ENCODE data around the gene RBM42. TPM values are rescaled to one million over a fixed set of nuclear protein-coding genes. Genes with fewer than 3 reads are reported as not detected.

Gene RBM42
- total and polyA plus RNA-seq, 9 of the 15 experiments (the other 6 are each of a cell fraction or from before 2014, with no cell fraction given) = 5.7 to 149 (median 32.4) TPM

GRCh38 chr19:35645680-35646511 lies 17.1 kb downstream of the RBM42 start:
- 57% methylated on average over 7 of the region's 7 CpGs for WGBS (ENCODE audit: insufficient coverage, low coverage, missing lambda C conversion rate)
- ATAC-seq = no peak
- peaks cover 34 to 61% of the 10 kb centered on the region in 2 experiments for H3K4me1 ChIP-seq (replicated peaks in 1 of 2; ENCODE audit: control insufficient read depth in 2 of 2, insufficient read depth in 2 of 2, low read length in 2 of 2)

More at GRCh38 chr19:35645680-35646511, 17.1 kb downstream of the RBM42 start:
- peak overlapping the region; percentile 92 for H2AFZ ChIP-seq (ENCODE audit: low read depth, low read length)
- TF ChIP-seq DDX20 (tag; IDR thresholded peaks at IDR 0.05; ENCODE audit: low read depth) (no peak), ZNF79 (CRISPR knock-in tag; IDR thresholded peaks at IDR 0.05; ENCODE audit: low read depth) (no peak), NR3C1 (CRISPR knock-in tag; IDR thresholded peaks at IDR 0.05) (no peak), EGR1 (conservative IDR thresholded peaks at IDR 0.05) (no peak)
- H4K20me1 ChIP-seq (replicated peaks; ENCODE audit: control insufficient read depth, insufficient read depth, low read length) = 0 out of 2 replicates have a peak, but pooled peaks cover 4% of the 10 kb centered on the region
- in situ Hi-C loops (cut with MboI) = no loop called here
- H3K27me3 ChIP-seq (ENCODE audit: control insufficient read depth in 2 of 2, insufficient read depth in 2 of 2, low read length in 2 of 2) = no peaks in the 10 kb centered on the region
- H3K9ac ChIP-seq (ENCODE audit: insufficient read depth in 1 of 2, low read depth in 2 of 2, low read length in 2 of 2) = peak overlapping the region in 1 of 2 experiments; percentile 89; a peak in 1 of 4 replicates
- no peaks in the 10 kb centered on the region for H3K9me1 ChIP-seq (ENCODE audit: control insufficient read depth, insufficient read depth, low read length)
- no peaks in the 10 kb centered on the region for H3K9me3 ChIP-seq (replicated peaks; ENCODE audit: control insufficient read depth, insufficient read depth, low read depth, low read length)
- FAIRE-seq (no peak), DNase-seq (ENCODE audit: extremely low read depth in 1 of 4, low spot score in 3 of 4) (no peak)
- ChIA-PET CTCF (ENCODE audit: low intra/inter-chr PET ratio) (no interaction called here), POLR2A (interaction anchor here (0.6 to 3.6 kb wide), 2 partner anchors 8 to 11 kb away, joined by 3 to 14 read pairs; no protein-coding TSS in a partner anchor)
- H3K4me2 ChIP-seq (ENCODE audit: insufficient read depth, low read length) = peak overlapping the region; percentile 85
- peaks cover 28% of the 10 kb centered on the region for H3K79me2 ChIP-seq (ENCODE audit: control insufficient read depth, insufficient read depth, low read length)
- intact Hi-C loops (cut with micrococcal nuclease) = loop anchor here (10.0 kb wide), 1 partner anchor 99 kb away; the partner anchor contains the start of genes IGFLR1, LIN37, PSENEN and U2AF1L4
- H3K27ac ChIP-seq (ENCODE audit: extremely low read depth, low read depth, low read length) = 0 out of 3 replicates have a peak overlapping the region, but pooled peaks have one; percentile 6
- peaks cover 18% of the 10 kb centered on the region; the same call in 2 of the 3 replicates for H3K36me3 ChIP-seq (ENCODE audit: control insufficient read depth, insufficient read depth, low read length)
- H3K4me3 ChIP-seq = no peak overlapping the region
- BruUV-seq (replicated peaks) = no TSS peak

Measured in K562 (cell line).